IMR-90 (cell line): ENCODE results near the gene SCARB1. TPM values are rescaled to one million over a fixed set of nuclear protein-coding genes. Genes with fewer than 3 reads are reported as not detected.

Source experiments
- ATAC-seq: fragments of 200-7000 bp; cut with Tn5 transposase; 2 replicates; pipeline ENCODE4 v1.9.1; 2020; ENCODE audit warnings: low read depth, mild to moderate bottlenecking, moderate library complexity
- BruUV-seq: library from RNA; stranded (reverse); fragments of 400-500 nt; replicated peaks from 2 replicates; lab custom pipeline; 2021; lab: Mats Ljungman, UMichigan
- CTCF ChIA-PET: fragments of 300-600 bp; formaldehyde crosslinking; extraction: SDS; loops from one replicate; lab custom pipeline; 2021; ENCODE audit warnings: antibody characterized with exemption; lab: Yijun Ruan, JAX
- POLR2A ChIA-PET: fragments of 300-600 bp; sonication (Branson Sonifier 250); formaldehyde crosslinking; loops from one replicate; lab custom pipeline; 2022; ENCODE audit warnings: antibody characterized with exemption; ENCODE audit not compliant: unreplicated experiment; lab: Charles Lee
- DNase-seq: peaks from one replicate; pipeline ENCODE4 v3.0.0; 2013
- H2AFZ ChIP-seq: replicated peaks from 2 replicates; pipeline ENCODE3; 2013; ENCODE audit warnings: low read length, mild to moderate bottlenecking; ENCODE audit not compliant: poor library complexity
- H2AK5ac ChIP-seq: 2 replicates; pipeline ENCODE4 v1.6.1; 2013; ENCODE audit warnings: low read depth, low read length, inconsistent platforms
- H2AK9ac ChIP-seq: replicated peaks from 2 replicates; pipeline ENCODE3; 2013; ENCODE audit warnings: mild to moderate bottlenecking, low read depth, low read length, moderate library complexity; ENCODE audit not compliant: poor library complexity
- H2BK120ac ChIP-seq: 2 replicates; pipeline ENCODE4 v1.6.1; 2013; ENCODE audit warnings: low read depth, low read length, inconsistent platforms
- H2BK15ac ChIP-seq: 3 replicates; pipeline ENCODE4 v1.6.1; 2013; ENCODE audit warnings: low read depth, low read length, inconsistent platforms
- H2BK20ac ChIP-seq: 2 replicates; pipeline ENCODE4 v1.6.1; 2013; ENCODE audit warnings: low read depth, mild to moderate bottlenecking, inconsistent platforms, low read length, moderate library complexity
- H2BK5ac ChIP-seq: 2 replicates; pipeline ENCODE4 v1.6.1; 2013; ENCODE audit warnings: mild to moderate bottlenecking, low read depth, low read length, inconsistent platforms; ENCODE audit not compliant: poor library complexity, severe bottlenecking
- H3K14ac ChIP-seq: replicated peaks from 2 replicates; pipeline ENCODE4 v1.6.1; 2013; ENCODE audit warnings: low read depth, low read length, inconsistent platforms
- H3K18ac ChIP-seq: 2 replicates; pipeline ENCODE4 v1.6.1; 2013; ENCODE audit warnings: low read depth, low read length, control low read depth
- H3K23ac ChIP-seq: 2 replicates; pipeline ENCODE4 v1.6.1; 2013; ENCODE audit warnings: low read depth, low read length, inconsistent platforms
- H3K27ac ChIP-seq: 2 replicates; pipeline ENCODE4 v1.5.1; 2013; ENCODE audit warnings: mild to moderate bottlenecking, control low read depth, low read length; ENCODE audit not compliant: insufficient read depth
- H3K27me3 ChIP-seq: 2 replicates; pipeline ENCODE4 v1.6.1; 2013; ENCODE audit warnings: low read length; ENCODE audit not compliant: control insufficient read depth, insufficient read depth
- H3K36me3 ChIP-seq: 2 replicates; pipeline ENCODE4 v1.6.1; 2013; ENCODE audit warnings: low read length, mixed read lengths; ENCODE audit not compliant: control insufficient read depth, insufficient read depth
- H3K4ac ChIP-seq: 2 replicates; pipeline ENCODE4 v1.6.1; 2013; ENCODE audit warnings: low read depth, low read length, inconsistent platforms
- H3K4me1 ChIP-seq: 2 replicates; pipeline ENCODE4 v1.6.1; 2013; ENCODE audit warnings: low read length, mixed read lengths; ENCODE audit not compliant: control insufficient read depth, insufficient read depth
- H3K4me2 ChIP-seq: 2 replicates; pipeline ENCODE4 v1.6.1; 2013; ENCODE audit warnings: low read depth, mild to moderate bottlenecking, control low read depth, low read length, moderate library complexity
- H3K4me3 ChIP-seq: 2 replicates; pipeline ENCODE4 v1.5.1; 2013; ENCODE audit warnings: low read depth, mild to moderate bottlenecking, control low read depth, low read length, moderate library complexity; ENCODE audit not compliant: insufficient read depth
- H3K56ac ChIP-seq: 2 replicates; pipeline ENCODE4 v1.6.1; 2013; ENCODE audit warnings: low read length, inconsistent platforms; ENCODE audit not compliant: insufficient read depth; ENCODE audit errors: extremely low read depth
- H3K79me1 ChIP-seq, 2 experiments: 2 replicates each; pipeline ENCODE4 v1.6.1; 2013; ENCODE audit warnings: low read length in 2 of 2, inconsistent platforms in 1 of 2, low read depth in 1 of 2
- H3K9ac ChIP-seq: 2 replicates; pipeline ENCODE4 v1.6.1; 2013; ENCODE audit warnings: low read depth, low read length, control low read depth
- H3K9me1 ChIP-seq: 2 replicates; pipeline ENCODE4 v1.6.1; 2013; ENCODE audit warnings: low read length, inconsistent platforms; ENCODE audit not compliant: insufficient read depth
- H3K9me3 ChIP-seq: 2 replicates; pipeline ENCODE4 v1.6.1; 2013; ENCODE audit warnings: low read length; ENCODE audit not compliant: control insufficient read depth, insufficient read depth
- H4K20me1 ChIP-seq: 2 replicates; pipeline ENCODE4 v1.6.1; 2013; ENCODE audit warnings: low read length, inconsistent platforms; ENCODE audit not compliant: insufficient read depth
- H4K5ac ChIP-seq: 2 replicates; pipeline ENCODE4 v1.6.1; 2013; ENCODE audit warnings: mild to moderate bottlenecking, low read depth, low read length, control low read depth
- H4K8ac ChIP-seq, 2 experiments: 2 replicates each; pipeline ENCODE4 v1.6.1; 2013; ENCODE audit warnings: low read depth in 2 of 2, low read length in 2 of 2, control low read depth in 1 of 2, inconsistent platforms in 1 of 2
- H4K91ac ChIP-seq: 2 replicates; pipeline ENCODE4 v1.6.1; 2013; ENCODE audit warnings: low read depth, low read length, inconsistent platforms; ENCODE audit not compliant: insufficient read depth
- CHD1 ChIP-seq: IDR thresholded peaks from 2 replicates; pipeline ENCODE4 v1.6.1; 2012; ENCODE audit warnings: low read depth, low read length, improper control_type of control experiment
- CTCF ChIP-seq: conservative IDR thresholded peaks from 2 replicates; pipeline ENCODE4 v1.5.1; 2012; ENCODE audit warnings: mild to moderate bottlenecking, low read depth, low read length, improper control_type of control experiment
- ELK1 ChIP-seq: fragments of 150-350 bp; IDR thresholded peaks from 2 replicates; pipeline ENCODE4 v1.6.1; 2016; ENCODE audit warnings: low read depth, mild to moderate bottlenecking, low read length, moderate library complexity, borderline replicate concordance
- MXI1 ChIP-seq: IDR thresholded peaks from 2 replicates; pipeline ENCODE4 v1.6.1; 2012; ENCODE audit warnings: low read depth, mild to moderate bottlenecking, low read length, moderate library complexity, borderline replicate concordance
- NFE2L2 ChIP-seq: fragments of 150-350 bp; IDR thresholded peaks from 2 replicates; pipeline ENCODE4 v1.6.1; 2016; ENCODE audit warnings: low read depth, mild to moderate bottlenecking, low read length
- WGBS, 2 experiments: methylation state at CpG; one replicate each; pipeline versions ENCODE4 v1.1.5 to v1.1.7; 2013; ENCODE audit warnings: missing lambda C conversion rate in 2 of 2; ENCODE audit not compliant: insufficient read length in 1 of 2; ENCODE audit errors: extremely low coverage in 2 of 2; 5-methylcytosine and 5-hydroxymethylcytosine counted together
- dilution Hi-C: fragments of 300-500 bp; cut with HindIII; formaldehyde crosslinking; loops from one replicate; pipeline ENCODE4 v1.14.3; 2018; ENCODE audit warnings: low sequenced_read_pairs; ENCODE audit not compliant: unreplicated experiment
- in situ Hi-C: fragments of 300-500 bp; cut with MboI; formaldehyde crosslinking; loops from 3 replicates; pipeline ENCODE4 v1.14.3; 2019; ENCODE audit warnings: low sequenced_read_pairs, inconsistent platforms, mixed read lengths
- intact Hi-C: fragments of 100-400 bp; cut with micrococcal nuclease; formaldehyde crosslinking; loops from 2 replicates; pipeline ENCODE4 v1.10.0; 2022
- polyA plus RNA-seq, 3 experiments: library from polyadenylated mRNA; depleted of rRNA; stranded (reverse); fragments of >200 nt; gene quantifications; 2 replicates each; pipeline ENCODE4 v1.2.3, GENCODE V29; 2012; ENCODE audit warnings: low replicate concordance in 1 of 3
- total RNA-seq: library from RNA; depleted of rRNA; stranded (reverse); fragments of >200 nt; gene quantifications from 2 replicates; pipeline ENCODE4 v1.2.3, GENCODE V29; 2012

SCARB1 gene
- total and polyA plus RNA-seq, 2 of the 4 experiments (the other 2 are of a cell fraction), result 3.0 to 24.8 TPM

- POLR2A ChIA-PET, result no interaction called here
Observed at GRCh38 chr12:124746649-124747425, 116.8 kb downstream of the SCARB1 start.

More at GRCh38 chr12:124746649-124747425, 116.8 kb downstream of the SCARB1 start:
- Histone ChIP-seq H2AK9ac (no peak overlapping the region), H2BK15ac (peak overlapping the region; percentile 89; the same call in 2 of the 3 replicates), H3K9me1 (peaks cover 9% of the 10 kb centered on the region), H3K27ac (no peak overlapping the region; the same call in 1 of the 2 replicates), H4K91ac (peak overlapping the region; percentile 89), H3K9ac (no peak overlapping the region), H2AK5ac (peak overlapping the region; percentile 96), H3K9me3 (no peaks in the 10 kb centered on the region), H3K4ac (peak overlapping the region; percentile 82), H3K4me3 (no peak overlapping the region), H3K79me1 (no peaks in the 10 kb centered on the region), H3K4me1 (peaks cover 19% of the 10 kb centered on the region), H3K4me2 (no peak overlapping the region), H3K14ac (peak overlapping the region; percentile 47), H3K56ac (no peak overlapping the region), H2AFZ (peak overlapping the region; percentile 25), H3K36me3 (no peaks in the 10 kb centered on the region), H3K23ac (no peak overlapping the region), H3K27me3 (no peaks in the 10 kb centered on the region), H2BK5ac (no peak overlapping the region), H3K18ac (peak overlapping the region; percentile 64), H4K5ac (peak overlapping the region; percentile 66), H2BK120ac (peak overlapping the region; percentile 96), H2BK20ac (peak overlapping the region; percentile 79), H4K8ac (peak overlapping the region; percentile 61 to 71; a peak in 2 of 4 replicates), H4K20me1 (no peaks in the 10 kb centered on the region)
- no peak for TF ChIP-seq CHD1
- no peak for TF ChIP-seq CTCF
- no peak for TF ChIP-seq MXI1
- TF ChIP-seq ELK1, result no peak
- no peak for TF ChIP-seq NFE2L2
- in situ Hi-C loops (no loop called here), dilution Hi-C loops (no loop called here), intact Hi-C loops (loop anchor here (5.0 kb wide), 2 partner anchors 180 to 230 kb away; partner anchors contain the start of gene NCOR2)
- DNase-seq, result no peak
- no peak for ATAC-seq
- 98% methylated on average over 5 of the region's 10 CpGs; no CpG with 5 or more reads in 1 of the 2 experiments for WGBS, 2 experiments
- BruUV-seq, result no TSS peak
- CTCF ChIA-PET, result no interaction called here
